Stimulated activated CD8-positive, alpha-beta memory T cell treated with anti-CD3 and anti-CD28 coated beads, Interleukin-12 subunit alpha, Interleukin-12 subunit beta, amount 100 ng/mL, for 1 hour (primary cell): ENCODE results near the gene HIVEP3.

Experiments
- DNase-seq: peaks from one replicate; pipeline ENCODE4 v3.0.0-alpha.2; 2020; ENCODE audit warnings: low read depth

The HIVEP3 gene

GRCh38 chr1:41626616-41627375 is 291.9 kb downstream of the HIVEP3 start:
- DNase-seq = no peak

DNA sequence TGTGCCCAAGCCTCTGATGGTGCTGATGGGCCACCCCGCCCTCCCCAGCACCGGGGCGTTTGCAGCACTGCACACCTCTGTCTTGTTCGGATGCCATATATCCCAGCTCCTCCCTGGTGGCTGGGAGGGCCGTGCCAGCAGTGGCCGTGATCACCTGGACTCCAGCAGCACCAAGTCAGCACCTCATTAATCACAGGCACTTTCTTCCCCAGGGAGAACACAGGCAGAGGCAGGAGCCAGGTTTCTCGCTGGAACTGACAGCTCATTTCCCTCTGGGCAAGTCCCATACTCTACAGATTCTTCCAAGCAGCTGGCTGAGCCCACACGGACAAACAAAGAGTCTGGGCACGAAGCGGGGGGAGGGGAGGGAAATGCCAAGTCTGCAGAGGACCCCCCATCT is 292.6 kb downstream of the HIVEP3 start:
- no peak for DNase-seq

DNA sequence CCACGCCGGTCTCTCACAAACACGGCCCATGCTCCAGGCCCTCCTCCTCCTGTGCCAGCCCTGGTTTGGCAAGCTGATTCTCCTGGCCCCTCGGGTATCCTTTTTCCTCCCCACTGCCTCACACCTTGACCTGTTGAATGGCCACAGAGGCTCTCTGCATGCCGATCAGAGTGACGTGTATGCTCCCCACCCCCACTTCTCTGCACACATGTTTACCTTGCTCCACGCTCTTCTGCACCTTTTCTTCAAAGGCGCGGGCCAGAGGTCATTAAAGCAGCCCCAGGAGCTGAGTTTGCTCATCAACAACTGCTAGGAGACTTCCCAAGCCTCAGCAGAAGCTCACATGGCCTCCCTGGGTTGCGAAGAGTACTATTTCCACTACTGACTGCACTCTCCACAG is 295.0 kb downstream of the HIVEP3 start:
- no peak for DNase-seq

DNA sequence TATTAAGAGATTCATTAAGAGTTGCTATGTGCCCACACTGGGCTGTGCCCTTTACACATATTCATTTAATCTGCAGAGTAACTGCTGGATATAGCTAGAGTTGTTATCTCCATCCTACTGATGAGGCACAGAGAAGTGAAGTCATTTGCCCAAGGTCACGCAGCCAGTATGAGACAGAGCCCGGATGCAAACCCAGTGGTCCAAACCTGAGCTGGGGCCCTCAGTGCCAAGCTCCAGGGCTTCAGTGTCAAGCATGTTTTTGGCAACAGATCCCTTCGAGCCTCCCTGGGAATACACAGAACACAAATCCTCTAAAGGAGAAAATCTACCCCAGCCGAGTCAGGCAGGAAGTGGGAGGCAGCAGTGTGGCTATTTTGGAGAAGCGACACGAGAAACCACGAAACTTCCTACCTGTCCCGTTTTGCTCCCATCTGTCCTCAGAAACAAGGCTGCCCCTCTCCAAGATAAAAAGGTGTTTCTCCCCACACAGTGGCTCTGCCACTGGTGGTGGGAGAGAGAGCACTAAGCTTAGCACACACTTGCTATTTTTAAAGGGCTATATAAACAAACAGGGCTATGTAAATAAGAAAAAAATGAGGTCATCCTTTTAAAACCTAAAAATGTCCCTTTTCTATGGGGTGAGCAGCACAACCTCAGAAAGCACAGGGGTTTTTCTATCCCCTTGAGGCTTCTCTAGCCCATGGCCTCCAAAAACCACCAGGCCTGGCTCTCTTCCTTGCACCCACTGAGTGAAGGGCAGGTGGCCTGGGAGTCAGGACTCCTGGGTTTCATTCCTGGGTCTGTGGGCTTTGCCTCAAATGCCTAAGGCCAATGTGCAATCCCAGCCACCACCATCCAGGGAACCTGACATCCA is 295.6 kb downstream of the HIVEP3 start:
- DNase-seq = no peak

DNA sequence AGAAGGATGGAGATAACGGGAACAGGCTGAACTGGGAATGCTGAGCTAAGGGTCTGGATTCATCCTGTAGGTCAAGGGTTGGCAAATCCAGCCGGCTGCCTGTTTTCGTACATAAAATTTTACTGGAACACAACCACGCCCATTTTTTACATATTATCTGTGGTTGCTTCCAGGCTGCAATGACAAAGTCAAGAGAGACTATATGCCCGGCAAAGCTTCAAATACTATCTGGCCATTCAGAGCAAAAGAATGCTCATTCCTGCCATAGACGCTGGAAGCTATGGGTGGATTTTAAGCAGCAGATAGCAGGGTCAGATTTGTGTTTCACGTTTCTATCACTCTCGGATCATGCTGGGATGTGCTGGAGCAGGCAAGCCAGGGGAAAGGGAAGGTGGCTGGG is 296.3 kb downstream of the HIVEP3 start:
- DNase-seq = no peak

GRCh38 chr1:41621791-41622190 is 296.9 kb downstream of the HIVEP3 start:
- DNase-seq = no peak

GRCh38 chr1:41621256-41621655 is 297.5 kb downstream of the HIVEP3 start:
- no peak for DNase-seq

- DNase-seq = no peak
These were observed 298.2 kb downstream of the HIVEP3 start for GRCh38 chr1:41620365-41621169.

GRCh38 chr1:41619511-41620364 is 299.0 kb downstream of the HIVEP3 start:
- DNase-seq = no peak

DNA sequence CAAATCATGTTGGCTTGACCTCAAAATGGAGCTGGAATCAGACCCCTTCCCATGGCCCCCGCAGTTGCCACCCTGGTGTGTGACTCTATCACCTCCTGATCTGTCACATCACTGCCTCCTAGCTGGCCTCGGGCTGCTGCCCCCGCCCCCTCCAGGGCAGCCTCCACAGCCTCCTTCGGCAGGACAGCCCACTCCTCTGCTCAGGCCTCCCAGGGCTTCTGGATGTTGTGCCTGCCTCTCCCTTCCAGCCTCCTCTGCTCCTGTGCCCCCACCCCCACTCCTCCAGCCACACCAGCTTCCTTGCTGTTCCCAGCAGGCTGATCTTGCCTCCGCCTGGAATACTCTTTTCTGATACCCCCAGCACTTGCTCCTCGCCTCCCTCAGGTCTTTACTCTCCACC is 299.9 kb downstream of the HIVEP3 start:
- no peak for DNase-seq

- no peak for DNase-seq
These were observed 300.5 kb downstream of the HIVEP3 start for GRCh38 chr1:41618066-41618825.

DNA sequence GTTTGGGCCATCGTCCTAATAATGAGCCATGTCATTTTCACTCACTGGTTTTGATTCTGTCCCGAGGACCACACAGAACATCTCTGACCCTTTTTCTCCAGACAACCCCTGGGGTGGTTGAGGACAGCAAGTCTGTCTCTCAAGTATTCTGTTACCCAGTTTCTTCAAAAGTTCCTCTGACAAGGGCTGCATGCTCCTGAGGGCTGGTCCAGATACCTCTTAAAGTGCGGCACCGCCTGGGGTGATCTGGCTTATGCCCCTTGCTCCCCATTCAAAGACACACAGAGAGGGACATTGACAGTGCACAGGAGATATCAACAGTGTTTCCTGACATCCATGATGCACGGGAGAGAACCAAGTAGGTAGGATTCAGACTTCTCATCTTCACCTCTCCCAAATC is 301.4 kb downstream of the HIVEP3 start:
- no peak for DNase-seq

DNA sequence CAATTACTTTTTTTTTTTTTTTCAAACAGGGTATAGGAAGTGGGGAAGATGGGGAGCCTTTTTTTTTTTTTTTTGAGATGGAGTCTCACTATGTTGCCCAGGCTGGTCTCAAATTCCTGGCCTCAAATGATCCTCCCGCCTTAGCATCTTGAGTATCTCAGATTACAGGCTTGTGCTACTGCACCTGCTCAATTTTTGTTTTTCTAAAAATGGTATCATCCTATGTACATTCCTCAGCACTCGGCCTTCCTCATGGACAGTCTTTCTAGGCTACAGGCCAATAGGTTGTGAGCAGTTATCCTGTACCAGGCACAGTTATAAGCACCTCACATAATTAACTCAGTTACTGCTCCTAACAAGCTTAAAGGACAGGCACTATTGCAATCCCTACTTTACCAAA is 302.2 kb downstream of the HIVEP3 start:
- no peak for DNase-seq

GRCh38 chr1:41615981-41616380 is 302.7 kb downstream of the HIVEP3 start:
- no peak for DNase-seq

GRCh38 chr1:41615316-41615715 is 303.4 kb downstream of the HIVEP3 start:
- no peak for DNase-seq

- no peak for DNase-seq
These were observed 303.9 kb downstream of the HIVEP3 start for GRCh38 chr1:41614818-41615217.

GRCh38 chr1:41613689-41614574 is 304.8 kb downstream of the HIVEP3 start:
- DNase-seq = no peak

DNA sequence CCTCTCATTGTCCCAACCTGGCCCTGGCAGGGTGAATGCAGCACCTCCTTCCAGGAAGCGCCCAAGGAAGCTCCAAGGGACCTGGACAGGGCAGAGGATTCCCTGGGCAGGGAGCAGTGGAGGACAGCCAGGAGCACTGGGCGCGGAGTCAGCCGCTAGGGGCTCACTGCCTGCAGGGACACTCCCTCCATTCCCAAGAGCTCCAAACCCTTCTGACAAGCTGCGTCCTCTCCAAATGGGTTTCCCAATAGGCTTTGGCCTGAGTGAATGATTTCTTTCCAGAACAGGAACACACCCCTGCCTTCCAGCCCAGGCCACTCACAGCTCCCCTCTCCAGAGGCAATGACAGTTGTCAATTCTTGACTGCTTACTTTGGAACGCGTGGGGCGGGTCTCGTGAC is 305.8 kb downstream of the HIVEP3 start:
- no peak for DNase-seq

DNA sequence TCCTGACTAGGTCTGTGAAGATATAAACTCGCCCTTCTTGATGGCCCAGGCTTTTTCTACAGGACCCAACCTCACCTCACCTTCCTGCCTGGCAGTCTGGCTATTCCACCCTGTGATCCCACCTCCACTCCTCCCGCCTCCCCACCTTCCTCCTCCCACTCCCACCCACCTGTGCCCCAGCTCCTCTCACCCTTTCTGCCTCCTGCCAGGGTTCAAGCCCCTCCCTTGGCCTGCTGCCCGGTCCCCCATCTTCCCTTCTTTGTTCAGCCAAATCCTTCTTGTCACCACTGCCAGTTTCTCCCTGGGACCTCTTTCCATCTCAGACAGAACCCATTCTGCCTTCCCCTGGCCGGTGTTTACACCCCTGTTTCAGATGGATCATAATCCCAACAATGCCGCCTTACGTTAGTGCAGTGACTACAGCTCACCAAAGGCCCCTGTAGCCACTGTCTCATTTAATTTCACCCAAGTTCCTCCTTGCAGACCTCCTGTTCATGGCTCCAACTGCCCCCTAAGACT is 306.7 kb downstream of the HIVEP3 start:
- no peak for DNase-seq
